D341Med (cell line): ENCODE measurements around the gene OR4F17.
"Not testable (repeated sequence)": the region's sequence is repeated elsewhere in the genome, so short reads cannot be mapped to it uniquely, and the experiment has no call there.

ENCODE experiments used
- DNase-seq: peaks from one replicate; pipeline ENCODE4 v3.0.0; 2012; ENCODE audit warnings: low spot score

OR4F17 gene, protein sequence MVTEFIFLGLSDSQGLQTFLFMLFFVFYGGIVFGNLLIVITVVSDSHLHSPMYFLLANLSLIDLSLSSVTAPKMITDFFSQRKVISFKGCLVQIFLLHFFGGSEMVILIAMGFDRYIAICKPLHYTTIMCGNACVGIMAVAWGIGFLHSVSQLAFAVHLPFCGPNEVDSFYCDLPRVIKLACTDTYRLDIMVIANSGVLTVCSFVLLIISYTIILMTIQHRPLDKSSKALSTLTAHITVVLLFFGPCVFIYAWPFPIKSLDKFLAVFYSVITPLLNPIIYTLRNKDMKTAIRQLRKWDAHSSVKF

DNA sequence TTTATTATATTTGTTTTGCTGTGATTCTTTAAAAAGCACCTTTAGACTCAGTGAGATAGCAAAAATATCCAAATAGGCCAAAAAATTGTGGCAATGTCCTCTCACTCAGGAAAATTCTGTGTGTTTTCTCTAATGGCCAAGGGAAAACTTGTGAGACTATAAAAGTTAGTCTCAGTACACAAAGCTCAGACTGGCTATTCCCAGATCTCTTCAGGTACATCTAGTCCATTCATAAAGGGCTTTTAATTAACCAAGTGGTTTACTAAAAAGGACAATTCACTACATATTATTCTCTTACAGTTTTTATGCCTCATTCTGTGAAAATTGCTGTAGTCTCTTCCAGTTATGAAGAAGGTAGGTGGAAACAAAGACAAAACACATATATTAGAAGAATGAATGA lies at the start of gene OR4F17:
TSS of gene OR4F17 (plus strand) at position 301 of the 400 bp plus-strand sequence. CDS start 3,575 bp downstream, outside the sequence.
- DNase-seq, result not testable (repeated sequence)

DNA sequence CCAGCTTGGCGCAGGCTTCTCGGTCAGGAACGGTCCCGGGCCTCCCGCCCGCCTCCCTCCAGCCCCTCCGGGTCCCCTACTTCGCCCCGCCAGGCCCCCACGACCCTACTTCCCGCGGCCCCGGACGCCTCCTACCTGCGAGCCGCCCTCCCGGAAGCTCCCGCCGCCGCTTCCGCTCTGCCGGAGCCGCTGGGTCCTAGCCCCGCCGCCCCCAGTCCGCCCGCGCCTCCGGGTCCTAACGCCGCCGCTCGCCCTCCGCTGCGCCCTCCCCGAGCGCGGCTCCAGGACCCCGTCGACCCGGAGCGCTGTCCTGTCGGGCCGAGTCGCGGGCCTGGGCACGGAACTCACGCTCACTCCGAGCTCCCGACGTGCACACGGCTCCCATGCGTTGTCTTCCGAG lies 36.1 kb upstream of the OR4F17 start:
- not testable (repeated sequence) for DNase-seq

GRCh38 chr19:82864-83263 lies 24.0 kb upstream of the OR4F17 start:
- not testable (repeated sequence) for DNase-seq

- DNase-seq, result not testable (repeated sequence)
These were observed 23.3 kb upstream of the OR4F17 start for GRCh38 chr19:83626-84025.

- not testable (repeated sequence) for DNase-seq
These were observed 16.2 kb upstream of the OR4F17 start for GRCh38 chr19:90678-91077.

GRCh38 chr19:94794-95193 lies 12.1 kb upstream of the OR4F17 start:
- DNase-seq, result not testable (repeated sequence)

DNA sequence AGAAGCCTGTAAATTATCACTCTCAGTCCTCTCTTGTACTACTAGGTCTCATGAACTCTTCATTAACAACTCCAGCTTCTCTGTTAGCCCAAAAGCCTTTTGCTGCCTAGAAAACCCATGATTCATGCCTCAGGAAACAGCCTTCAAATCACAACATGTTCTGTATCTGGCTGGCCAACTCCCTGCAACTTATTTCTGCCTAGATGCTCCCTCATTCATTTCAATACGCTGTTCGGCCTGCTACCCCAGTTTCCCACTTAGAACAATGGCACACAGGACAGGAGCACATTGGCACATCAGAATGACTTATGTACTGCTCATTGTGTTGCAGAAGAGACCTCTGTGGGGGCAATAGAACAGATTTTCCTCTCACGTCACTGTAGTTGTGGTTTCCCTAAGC lies 9.3 kb upstream of the OR4F17 start:
- DNase-seq, result not testable (repeated sequence)

DNA sequence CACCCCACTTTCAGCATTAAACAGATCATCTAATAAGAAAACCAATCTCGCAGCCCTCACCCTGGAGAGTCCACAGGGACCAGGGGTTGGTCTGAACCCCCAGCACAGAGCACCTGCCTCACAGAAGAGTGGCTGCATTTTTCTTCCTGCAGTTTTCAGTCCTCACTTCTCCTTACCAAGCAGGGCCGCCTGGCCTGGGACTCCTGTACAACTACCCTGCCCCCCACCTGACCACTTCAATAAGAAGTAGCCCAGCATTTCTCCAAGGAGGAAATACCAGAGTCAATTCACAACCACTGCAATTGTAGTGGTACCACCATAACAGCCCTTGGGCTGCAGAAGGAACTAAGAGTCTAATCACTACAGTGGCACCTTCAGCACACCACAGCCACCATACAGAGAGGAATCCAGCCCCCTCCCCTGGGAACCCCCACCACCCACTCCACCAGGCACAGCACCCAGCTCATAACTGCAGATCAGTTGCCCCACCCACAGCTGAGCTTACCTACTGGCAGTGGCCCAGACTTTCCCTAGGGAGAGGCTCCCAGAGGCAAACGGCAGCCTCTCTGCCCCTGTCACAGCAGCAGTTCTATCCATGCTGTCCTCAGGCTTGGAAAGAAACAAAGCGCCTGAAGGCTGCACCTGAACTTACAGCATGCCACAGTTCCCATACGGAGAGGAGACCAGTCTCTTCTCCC lies 13.7 kb downstream of the OR4F17 start:
- DNase-seq, result not testable (repeated sequence)
